Measurements from ENCODE around the gene TBCC. TPM values are rescaled to one million over a fixed set of nuclear protein-coding genes. Genes with fewer than 3 reads are reported as not detected.
A peak's percentile ranks its signal among the peaks of the same experiment; 100 is the strongest.

TBCC gene
- 35.2 TPM for total RNA-seq (ENCODE audit: unreplicated experiment)
- long read RNA-seq, transcript TBCC-201 (1 exons, 1,616 nt), result major isoform, 75 of 75 reads
- long read RNA-seq, partial matches to known transcripts, result 0 of 75 reads
- long read RNA-seq, other reads (novel, unspliced or antisense), result 0 of 75 reads

- H3K4me1 Mint-ChIP-seq (ENCODE audit: low read depth, unreplicated experiment), result peaks cover 11% of the 10 kb centered on the region
- DNase-seq, result peak; percentile 90
- peak within 1 kb of the TSS; percentile 100 for H3K4me3 Mint-ChIP-seq (ENCODE audit: unreplicated experiment)
- no peak for TF ChIP-seq CTCF (IDR thresholded peaks at IDR 0.05; ENCODE audit: partially characterized antibody, unreplicated experiment)
- H3K36me3 Mint-ChIP-seq (ENCODE audit: unreplicated experiment), result no peaks in the 10 kb centered on the region
- H3K9me3 Mint-ChIP-seq (ENCODE audit: unreplicated experiment), result peaks cover 8% of the 10 kb centered on the region
- H3K27me3 Mint-ChIP-seq (ENCODE audit: unreplicated experiment), result peaks cover 10% of the 10 kb centered on the region
- H3K27ac Mint-ChIP-seq (ENCODE audit: unreplicated experiment), result peak within 1 kb of the TSS; percentile 100
Observed at GRCh38 chr6:42745640-42746462, at the start of gene TBCC. Gene TBCC (minus strand): TSS chr6:42746103. CDS start chr6:42746073, 30 bp downstream.

GRCh38 chr6:42795651-42796050 lies 49.7 kb upstream of the TBCC start:
- Mint-ChIP-seq H3K27me3 (ENCODE audit: unreplicated experiment) (no peaks in the 10 kb centered on the region), H3K4me3 (ENCODE audit: unreplicated experiment) (no peak overlapping the region), H3K36me3 (ENCODE audit: unreplicated experiment) (no peaks in the 10 kb centered on the region), H3K4me1 (ENCODE audit: low read depth, unreplicated experiment) (peaks cover under 1% of the 10 kb centered on the region), H3K27ac (ENCODE audit: unreplicated experiment) (no peak overlapping the region), H3K9me3 (ENCODE audit: unreplicated experiment) (no peaks in the 10 kb centered on the region)
- no peak for DNase-seq
- TF ChIP-seq CTCF (IDR thresholded peaks at IDR 0.05; ENCODE audit: partially characterized antibody, unreplicated experiment), result no peak

GRCh38 chr6:42791706-42792320 lies 45.9 kb upstream of the TBCC start:
- Mint-ChIP-seq H3K4me1 (ENCODE audit: low read depth, unreplicated experiment) (peaks cover 6% of the 10 kb centered on the region), H3K36me3 (ENCODE audit: unreplicated experiment) (no peaks in the 10 kb centered on the region), H3K4me3 (ENCODE audit: unreplicated experiment) (no peak overlapping the region), H3K27me3 (ENCODE audit: unreplicated experiment) (no peaks in the 10 kb centered on the region), H3K9me3 (ENCODE audit: unreplicated experiment) (no peaks in the 10 kb centered on the region), H3K27ac (ENCODE audit: unreplicated experiment) (no peak overlapping the region)
- no peak for TF ChIP-seq CTCF (IDR thresholded peaks at IDR 0.05; ENCODE audit: partially characterized antibody, unreplicated experiment)
- no peak for DNase-seq

- Mint-ChIP-seq H3K4me1 (ENCODE audit: low read depth, unreplicated experiment) (peaks cover 6% of the 10 kb centered on the region), H3K4me3 (ENCODE audit: unreplicated experiment) (no peak overlapping the region), H3K9me3 (ENCODE audit: unreplicated experiment) (no peaks in the 10 kb centered on the region), H3K27ac (ENCODE audit: unreplicated experiment) (no peak overlapping the region), H3K27me3 (ENCODE audit: unreplicated experiment) (no peaks in the 10 kb centered on the region), H3K36me3 (ENCODE audit: unreplicated experiment) (no peaks in the 10 kb centered on the region)
- TF ChIP-seq CTCF (IDR thresholded peaks at IDR 0.05; ENCODE audit: partially characterized antibody, unreplicated experiment), result no peak
- no peak for DNase-seq
Observed at GRCh38 chr6:42790549-42791181, 44.8 kb upstream of the TBCC start.

Data from glutamatergic neuron (in vitro differentiated cells).